CD4-positive, alpha-beta T cell treated with Interleukin-12 subunit alpha and Interleukin-12 subunit beta, for 1 hour (primary cell): ENCODE data around the gene CAMKK2.
"Not testable (repeated sequence)": the region's sequence is repeated elsewhere in the genome, so short reads cannot be mapped to it uniquely, and the experiment has no call there.

ENCODE experiments used
- DNase-seq: peaks from one replicate; pipeline ENCODE4 v3.0.0-alpha.2; 2020

The CAMKK2 gene

GRCh38 chr12:121296618-121297434 is at the start of gene CAMKK2:
CAMKK2 (minus strand) TSS chr12:121296709; CDS start chr12:121274526, 22,183 bp downstream.
- DNase-seq = peak; percentile 91

GRCh38 chr12:121345151-121345815 is 48.8 kb upstream of the CAMKK2 start:
- DNase-seq = no peak

- DNase-seq = no peak
Observed at GRCh38 chr12:121344506-121344905, 48.0 kb upstream of the CAMKK2 start.

GRCh38 chr12:121337416-121337815 is 40.9 kb upstream of the CAMKK2 start:
- no peak for DNase-seq

- peak; percentile 72 for DNase-seq
Observed at GRCh38 chr12:121334513-121335343, 38.2 kb upstream of the CAMKK2 start.

- DNase-seq = no peak
Observed at GRCh38 chr12:121333747-121334146, 37.2 kb upstream of the CAMKK2 start.

- DNase-seq = no peak
Observed at GRCh38 chr12:121331248-121331647, 34.7 kb upstream of the CAMKK2 start.

- DNase-seq = no peak
Observed at GRCh38 chr12:121330692-121331091, 34.2 kb upstream of the CAMKK2 start.

GRCh38 chr12:121330195-121330594 is 33.7 kb upstream of the CAMKK2 start:
- no peak for DNase-seq

GRCh38 chr12:121328620-121329019 is 32.1 kb upstream of the CAMKK2 start:
- DNase-seq = no peak

GRCh38 chr12:121326996-121327674 is 30.6 kb upstream of the CAMKK2 start:
- no peak for DNase-seq

- DNase-seq = no peak
Observed at GRCh38 chr12:121325922-121326396, 29.4 kb upstream of the CAMKK2 start.

GRCh38 chr12:121323908-121324307 is 27.4 kb upstream of the CAMKK2 start:
- DNase-seq = no peak

GRCh38 chr12:121318121-121318520 is 21.6 kb upstream of the CAMKK2 start:
- no peak for DNase-seq

- DNase-seq = no peak
Observed at GRCh38 chr12:121314431-121314830, 17.9 kb upstream of the CAMKK2 start.

- DNase-seq = not testable (repeated sequence)
Observed at GRCh38 chr12:121310231-121310630, 13.7 kb upstream of the CAMKK2 start.

- DNase-seq = not testable (repeated sequence)
Observed at GRCh38 chr12:121307397-121307796, 10.9 kb upstream of the CAMKK2 start.

- DNase-seq = no peak
Observed at GRCh38 chr12:121304306-121304705, 7.8 kb upstream of the CAMKK2 start.

GRCh38 chr12:121301876-121302275 is 5.4 kb upstream of the CAMKK2 start:
- no peak for DNase-seq

- no peak for DNase-seq
Observed at GRCh38 chr12:121300083-121300819, 3.7 kb upstream of the CAMKK2 start.

GRCh38 chr12:121299662-121300061 is 3.2 kb upstream of the CAMKK2 start:
- DNase-seq = no peak

GRCh38 chr12:121298411-121298810 is 1.9 kb upstream of the CAMKK2 start:
- not testable (repeated sequence) for DNase-seq
